ENCODE measurements around the gene CRHR1.
"Not testable (repeated sequence)": the region's sequence is repeated elsewhere in the genome, so short reads cannot be mapped to it uniquely, and the experiment has no call there.

The CRHR1 gene

GRCh38 chr17:45784293-45784740, at the start of gene CRHR1:
TSS of gene CRHR1 (plus strand) at chr17:45784320. CDS start at chr17:45784545, 225 bp downstream.
- no peak for DNase-seq (ENCODE audit: low read depth)

GRCh38 chr17:45734598-45734997, 49.5 kb upstream of the CRHR1 start:
- DNase-seq (ENCODE audit: low read depth) = no peak

GRCh38 chr17:45735488-45735887, 48.6 kb upstream of the CRHR1 start:
- no peak for DNase-seq (ENCODE audit: low read depth)

GRCh38 chr17:45739786-45740185, 44.3 kb upstream of the CRHR1 start:
- DNase-seq (ENCODE audit: low read depth) = no peak

- peak; percentile 35 for DNase-seq (ENCODE audit: low read depth)
Observed at GRCh38 chr17:45740553-45741330, 43.4 kb upstream of the CRHR1 start.

- DNase-seq (ENCODE audit: low read depth) = no peak
Observed at GRCh38 chr17:45742251-45742650, 41.9 kb upstream of the CRHR1 start.

GRCh38 chr17:45743626-45744326, 40.3 kb upstream of the CRHR1 start:
- no peak for DNase-seq (ENCODE audit: low read depth)

- not testable (repeated sequence) for DNase-seq (ENCODE audit: low read depth)
Observed at GRCh38 chr17:45744826-45745225, 39.3 kb upstream of the CRHR1 start.

GRCh38 chr17:45745601-45746494, 38.3 kb upstream of the CRHR1 start:
- no peak for DNase-seq (ENCODE audit: low read depth)

GRCh38 chr17:45747911-45748310, 36.2 kb upstream of the CRHR1 start:
- no peak for DNase-seq (ENCODE audit: low read depth)

- no peak for DNase-seq (ENCODE audit: low read depth)
Observed at GRCh38 chr17:45748731-45749310, 35.3 kb upstream of the CRHR1 start.

- DNase-seq (ENCODE audit: low read depth) = no peak
Observed at GRCh38 chr17:45749831-45750335, 34.2 kb upstream of the CRHR1 start.

- DNase-seq (ENCODE audit: low read depth) = no peak
Observed at GRCh38 chr17:45750779-45751440, 33.2 kb upstream of the CRHR1 start.

GRCh38 chr17:45751466-45751865, 32.7 kb upstream of the CRHR1 start:
- DNase-seq (ENCODE audit: low read depth) = no peak

- DNase-seq (ENCODE audit: low read depth) = no peak
Observed at GRCh38 chr17:45752246-45752645, 31.9 kb upstream of the CRHR1 start.

- no peak for DNase-seq (ENCODE audit: low read depth)
Observed at GRCh38 chr17:45753645-45754225, 30.4 kb upstream of the CRHR1 start.

- DNase-seq (ENCODE audit: low read depth) = no peak
Observed at GRCh38 chr17:45755050-45755449, 29.1 kb upstream of the CRHR1 start.

GRCh38 chr17:45756266-45756991, 27.7 kb upstream of the CRHR1 start:
- no peak for DNase-seq (ENCODE audit: low read depth)

GRCh38 chr17:45757431-45758218, 26.5 kb upstream of the CRHR1 start:
- DNase-seq (ENCODE audit: low read depth) = no peak

All from CMK (cell line).